Measurements from ENCODE around the gene FAAH2. TPM values are rescaled to one million over a fixed set of nuclear protein-coding genes. Genes with fewer than 3 reads are reported as not detected.
"Not testable (repeated sequence)": the region's sequence is repeated elsewhere in the genome, so short reads cannot be mapped to it uniquely, and the experiment has no call there.

FAAH2 gene
- total RNA-seq, 4 donors from 2014 or later = 0.42 to 1.8 (median 0.72) TPM

GRCh38 chrX:57368158-57368557 is 81.7 kb downstream of the FAAH2 start:
- Histone ChIP-seq H3K4me3 (no peak overlapping the region), H3K36me3 (no peaks in the 10 kb centered on the region), H3K27me3 (no peaks in the 10 kb centered on the region), H3K9me3 (no peaks in the 10 kb centered on the region), H3K4me1 (no peaks in the 10 kb centered on the region), H3K27ac (replicated peaks in 1 of 4) (no peak overlapping the region)
- intact Hi-C loops (cut with DNase I) = no loop called here
- no peak for TF ChIP-seq POLR2AphosphoS5 (IDR thresholded peaks at IDR 0.05)
- no peak for TF ChIP-seq CTCF (IDR thresholded peaks at IDR 0.05)
- TF ChIP-seq EP300 (IDR thresholded peaks at IDR 0.05) = no peak
- TF ChIP-seq POLR2A (IDR thresholded peaks at IDR 0.05; ENCODE audit: low read depth) = no peak
- DNase-seq (ENCODE audit: extremely low spot score) = no peak
- 83% methylated on average over 1 of the region's 1 CpG for WGBS

GRCh38 chrX:57379296-57379695 is 92.8 kb downstream of the FAAH2 start:
- TF ChIP-seq CTCF (IDR thresholded peaks at IDR 0.05) = no peak
- no peak for TF ChIP-seq POLR2AphosphoS5 (IDR thresholded peaks at IDR 0.05)
- TF ChIP-seq POLR2A (IDR thresholded peaks at IDR 0.05; ENCODE audit: low read depth) = no peak
- no peak for TF ChIP-seq EP300 (IDR thresholded peaks at IDR 0.05)
- H3K27me3 ChIP-seq = no peaks in the 10 kb centered on the region
- no peak overlapping the region for H3K27ac ChIP-seq (replicated peaks in 1 of 4)
- H3K4me3 ChIP-seq = no peak overlapping the region
- WGBS = 71% methylated on average over 4 of the region's 4 CpGs
- intact Hi-C loops (cut with DNase I) = no loop called here
- DNase-seq (ENCODE audit: extremely low spot score) = no peak
- no peaks in the 10 kb centered on the region for H3K36me3 ChIP-seq
- H3K4me1 ChIP-seq = no peaks in the 10 kb centered on the region
- H3K9me3 ChIP-seq = no peaks in the 10 kb centered on the region

- intact Hi-C loops (cut with DNase I) = no loop called here
- TF ChIP-seq POLR2A (IDR thresholded peaks at IDR 0.05; ENCODE audit: low read depth) = no peak
- TF ChIP-seq CTCF (IDR thresholded peaks at IDR 0.05) = no peak
- no peak for TF ChIP-seq EP300 (IDR thresholded peaks at IDR 0.05)
- no peak for TF ChIP-seq POLR2AphosphoS5 (IDR thresholded peaks at IDR 0.05)
- Histone ChIP-seq H3K27me3 (no peaks in the 10 kb centered on the region), H3K36me3 (no peaks in the 10 kb centered on the region), H3K9me3 (no peaks in the 10 kb centered on the region), H3K27ac (replicated peaks in 1 of 4) (no peak overlapping the region), H3K4me1 (no peaks in the 10 kb centered on the region), H3K4me3 (no peak overlapping the region)
- DNase-seq (ENCODE audit: extremely low spot score) = no peak
- WGBS = 82% methylated on average over 3 of the region's 3 CpGs
These were observed 93.7 kb downstream of the FAAH2 start for GRCh38 chrX:57380026-57380796.

DNA sequence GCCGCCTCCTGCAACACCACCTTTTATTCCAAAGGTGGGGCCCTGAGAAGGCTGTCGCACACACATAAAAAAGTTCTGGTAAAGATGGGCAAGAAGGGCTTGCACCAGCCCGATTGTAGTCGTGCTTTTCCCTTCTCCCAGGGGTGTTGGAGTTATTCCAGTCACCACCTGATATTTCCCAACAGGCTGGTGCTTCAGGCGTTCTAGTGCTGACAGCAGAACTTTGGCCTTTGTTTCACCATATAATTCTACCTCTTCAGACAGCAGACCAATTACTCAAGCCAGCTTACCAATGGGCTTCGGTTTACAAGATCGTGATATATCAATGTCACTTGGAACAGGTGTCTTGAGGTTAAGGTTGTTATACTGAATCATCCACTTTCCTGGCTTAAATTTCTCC is 107.7 kb downstream of the FAAH2 start:
- H3K4me3 ChIP-seq; H3K36me3 ChIP-seq; DNase-seq (ENCODE audit: extremely low spot score); H3K27ac ChIP-seq (replicated peaks in 1 of 4); H3K9me3 ChIP-seq; H3K27me3 ChIP-seq; intact Hi-C loops (cut with DNase I); H3K4me1 ChIP-seq: not testable (repeated sequence)
- 87% methylated on average over 6 of the region's 7 CpGs for WGBS

GRCh38 chrX:57403191-57403590 is 116.7 kb downstream of the FAAH2 start:
- H3K4me3 ChIP-seq; H3K27ac ChIP-seq (replicated peaks in 1 of 4); H3K36me3 ChIP-seq; H3K27me3 ChIP-seq; H3K4me1 ChIP-seq; intact Hi-C loops (cut with DNase I); DNase-seq (ENCODE audit: extremely low spot score): not testable (repeated sequence)
- 81% methylated on average over 5 of the region's 5 CpGs for WGBS
- peaks cover 0 to 38% (median 6%) of the 10 kb centered on the region in 4 donors for H3K9me3 ChIP-seq

GRCh38 chrX:57406149-57406548 is 119.6 kb downstream of the FAAH2 start:
- H3K4me3 ChIP-seq = no peak overlapping the region
- TF ChIP-seq POLR2AphosphoS5 (IDR thresholded peaks at IDR 0.05) (no peak), EP300 (IDR thresholded peaks at IDR 0.05) (no peak), CTCF (IDR thresholded peaks at IDR 0.05) (no peak), POLR2A (IDR thresholded peaks at IDR 0.05; ENCODE audit: low read depth) (no peak)
- H3K27ac ChIP-seq (replicated peaks in 1 of 4) = no peak overlapping the region
- peaks cover 0 to 42% (median 6%) of the 10 kb centered on the region in 4 donors for H3K9me3 ChIP-seq
- WGBS = 66% methylated on average over 5 of the region's 5 CpGs
- no peaks in the 10 kb centered on the region for H3K4me1 ChIP-seq
- intact Hi-C loops (cut with DNase I) = no loop called here
- no peak for DNase-seq (ENCODE audit: extremely low spot score)
- no peaks in the 10 kb centered on the region for H3K36me3 ChIP-seq
- H3K27me3 ChIP-seq = no peaks in the 10 kb centered on the region
